NCI-H510A (cell line): ENCODE data around the gene B3GAT1.
"Not testable (repeated sequence)": the region's sequence is repeated elsewhere in the genome, so short reads cannot be mapped to it uniquely, and the experiment has no call there.

Experiments used
- DNase-seq: peaks from one replicate; lab custom pipeline; 2025; lab: John Stamatoyannopoulos, UW

Gene B3GAT1

GRCh38 chr11:134412203-134413042, at the start of gene B3GAT1:
B3GAT1 (minus strand) TSS chr11:134412242; CDS start chr11:134387659, 24,583 bp downstream.
- DNase-seq: no peak

DNA sequence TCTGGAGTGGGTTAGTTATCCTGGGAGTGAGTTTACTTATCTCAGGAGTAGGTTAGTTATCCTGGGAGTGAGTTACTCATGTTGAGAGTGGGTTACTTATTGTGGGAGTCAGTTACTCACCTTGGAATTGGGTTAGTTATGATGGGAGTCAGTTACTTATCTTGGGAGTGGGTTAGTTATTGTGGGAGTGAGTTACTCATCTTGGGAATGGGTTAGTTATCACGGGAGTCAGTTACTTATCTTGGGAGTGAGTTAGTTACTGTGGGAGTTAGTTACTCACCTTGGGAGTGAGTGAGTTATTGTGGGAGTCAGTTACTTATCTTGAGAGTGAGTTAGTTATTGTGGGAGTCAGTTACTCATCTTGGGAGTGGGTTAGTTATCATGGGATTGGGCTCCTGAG, 49.6 kb upstream of the B3GAT1 start:
- DNase-seq: no peak

DNA sequence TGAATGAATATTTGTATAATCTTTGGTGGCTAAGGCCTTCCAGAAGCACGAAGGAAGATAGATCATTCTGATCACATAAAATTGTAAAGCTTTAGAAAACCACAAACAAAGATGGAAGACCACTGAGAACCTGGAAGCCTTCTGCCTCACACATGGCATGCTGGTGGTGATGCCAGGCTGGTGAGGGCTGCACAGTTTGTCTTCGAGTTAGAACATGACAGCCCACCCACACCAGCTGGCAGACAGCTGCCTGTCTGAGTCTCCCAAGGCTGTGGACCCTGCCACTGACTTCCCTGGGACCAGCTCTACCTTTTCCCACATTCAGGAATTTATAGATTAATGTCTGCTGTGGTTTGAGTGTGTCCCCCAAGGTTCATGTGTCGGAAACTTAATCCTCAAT, 48.8 kb upstream of the B3GAT1 start:
- no peak for DNase-seq

GRCh38 chr11:134460062-134460561, 48.1 kb upstream of the B3GAT1 start:
- no peak for DNase-seq

GRCh38 chr11:134459246-134460061, 47.4 kb upstream of the B3GAT1 start:
- no peak for DNase-seq

- not testable (repeated sequence) for DNase-seq
Measured at GRCh38 chr11:134457411-134458007, 45.5 kb upstream of the B3GAT1 start.

- DNase-seq: no peak
Measured at GRCh38 chr11:134455516-134455915, 43.5 kb upstream of the B3GAT1 start.

DNA sequence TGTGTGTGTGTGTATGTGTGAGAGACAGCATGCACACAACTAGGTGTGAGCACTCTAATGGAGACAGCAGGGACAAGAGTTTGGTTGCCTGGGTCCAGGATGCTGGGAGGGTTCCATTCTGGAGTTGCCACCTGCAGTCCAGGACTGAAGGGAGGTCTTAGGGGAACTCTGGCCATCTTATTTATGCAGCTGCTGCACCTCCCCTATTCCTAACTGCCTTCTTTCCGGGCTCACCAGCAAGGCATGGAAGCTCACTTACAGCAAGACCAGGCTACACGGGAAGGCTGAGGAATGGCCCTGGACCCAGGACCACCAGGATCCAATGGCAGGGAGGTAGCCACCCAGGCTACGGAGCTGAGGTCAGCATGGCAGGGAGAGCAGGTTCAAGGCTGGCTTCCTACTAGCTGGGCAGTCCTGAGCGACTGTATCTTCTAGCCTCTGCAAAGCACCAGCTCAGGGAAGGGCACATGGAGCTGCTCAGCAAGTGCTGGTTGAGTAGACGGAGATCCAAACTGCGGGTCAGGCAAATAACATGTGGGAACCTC, 42.2 kb upstream of the B3GAT1 start:
- no peak for DNase-seq

DNA sequence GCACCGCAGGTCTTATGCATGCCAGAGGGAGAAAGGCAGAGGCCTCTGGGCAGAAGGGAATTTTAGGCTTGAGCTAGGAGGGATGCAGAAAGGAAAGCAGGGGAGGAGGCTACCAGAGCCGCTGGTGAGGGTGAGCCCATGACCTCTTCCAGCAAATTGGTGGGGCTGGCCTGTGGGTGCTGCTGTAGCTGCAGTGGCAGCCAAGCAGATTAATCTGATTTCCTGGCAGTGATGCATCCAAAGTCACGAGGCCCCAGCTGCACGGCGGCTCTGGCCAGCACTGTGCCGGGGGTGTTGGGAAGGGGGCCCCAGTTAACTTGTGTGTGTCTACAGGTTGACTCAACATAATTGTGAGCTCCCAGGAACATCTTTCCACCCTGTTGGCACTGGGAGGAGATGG, 41.4 kb upstream of the B3GAT1 start:
- DNase-seq: no peak

- no peak for DNase-seq
Measured at GRCh38 chr11:134452838-134453155, 40.8 kb upstream of the B3GAT1 start.

GRCh38 chr11:134452026-134452837, 40.2 kb upstream of the B3GAT1 start:
- DNase-seq: no peak

DNA sequence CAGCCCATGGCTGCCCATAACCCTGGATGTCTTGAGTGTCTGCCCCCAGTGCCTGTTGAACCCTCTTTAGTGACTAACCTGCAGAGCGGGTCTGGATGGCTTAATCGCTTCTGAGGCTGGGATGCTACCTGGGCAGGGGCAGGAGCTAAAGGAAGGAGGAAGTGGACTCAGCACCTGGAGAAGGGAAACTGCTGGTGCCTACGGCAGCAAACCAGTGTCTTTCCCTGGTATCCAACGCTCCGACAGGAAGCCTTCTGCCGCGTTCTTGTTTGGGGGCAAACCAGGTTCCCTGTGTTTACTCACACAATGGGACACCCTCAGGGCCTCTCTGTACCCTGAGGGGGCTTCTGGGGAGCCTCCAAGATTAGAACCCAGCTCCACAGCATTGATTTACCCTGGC, 38.1 kb upstream of the B3GAT1 start:
- no peak for DNase-seq

- no peak for DNase-seq
Measured at GRCh38 chr11:134449713-134450112, 37.7 kb upstream of the B3GAT1 start.

DNA sequence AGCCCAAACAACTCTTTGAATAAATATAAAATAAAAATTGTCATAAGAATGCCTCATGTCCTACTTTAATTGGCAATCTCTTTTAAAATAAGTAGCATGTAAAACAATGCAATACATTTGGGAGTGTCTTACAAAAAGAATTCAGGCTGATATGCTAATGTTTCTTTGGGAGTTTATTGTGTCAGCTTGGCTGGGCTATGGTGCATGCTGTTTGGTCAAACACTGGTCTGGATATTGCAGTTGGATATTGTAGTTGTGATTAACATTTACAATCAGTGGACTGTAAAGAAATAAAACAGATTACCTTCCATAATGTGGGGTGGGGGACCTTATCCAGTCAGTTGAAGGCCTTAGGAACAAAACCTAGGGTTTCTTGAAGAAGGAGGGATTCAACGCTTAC, 37.0 kb upstream of the B3GAT1 start:
- no peak for DNase-seq

DNA sequence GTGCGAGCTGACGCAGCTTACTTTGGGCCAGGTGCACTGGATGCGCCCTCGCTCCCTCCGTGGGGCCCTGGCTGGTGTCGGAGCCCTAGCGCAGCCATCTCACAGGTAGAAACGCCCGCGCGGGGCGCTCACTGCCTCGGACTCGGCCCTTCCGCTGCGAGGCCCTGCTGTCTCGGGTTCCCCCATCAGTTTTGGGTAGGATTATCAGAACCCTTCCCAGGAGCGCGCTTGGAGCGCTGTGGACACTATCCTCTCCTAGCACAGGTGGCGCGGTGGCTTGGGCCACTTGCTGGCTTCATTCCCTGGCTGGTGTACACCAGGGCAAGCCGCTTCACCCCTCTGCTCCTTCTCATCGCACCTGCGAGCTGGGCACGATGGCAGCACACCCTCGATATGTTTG, 35.7 kb upstream of the B3GAT1 start:
- DNase-seq: no peak

DNA sequence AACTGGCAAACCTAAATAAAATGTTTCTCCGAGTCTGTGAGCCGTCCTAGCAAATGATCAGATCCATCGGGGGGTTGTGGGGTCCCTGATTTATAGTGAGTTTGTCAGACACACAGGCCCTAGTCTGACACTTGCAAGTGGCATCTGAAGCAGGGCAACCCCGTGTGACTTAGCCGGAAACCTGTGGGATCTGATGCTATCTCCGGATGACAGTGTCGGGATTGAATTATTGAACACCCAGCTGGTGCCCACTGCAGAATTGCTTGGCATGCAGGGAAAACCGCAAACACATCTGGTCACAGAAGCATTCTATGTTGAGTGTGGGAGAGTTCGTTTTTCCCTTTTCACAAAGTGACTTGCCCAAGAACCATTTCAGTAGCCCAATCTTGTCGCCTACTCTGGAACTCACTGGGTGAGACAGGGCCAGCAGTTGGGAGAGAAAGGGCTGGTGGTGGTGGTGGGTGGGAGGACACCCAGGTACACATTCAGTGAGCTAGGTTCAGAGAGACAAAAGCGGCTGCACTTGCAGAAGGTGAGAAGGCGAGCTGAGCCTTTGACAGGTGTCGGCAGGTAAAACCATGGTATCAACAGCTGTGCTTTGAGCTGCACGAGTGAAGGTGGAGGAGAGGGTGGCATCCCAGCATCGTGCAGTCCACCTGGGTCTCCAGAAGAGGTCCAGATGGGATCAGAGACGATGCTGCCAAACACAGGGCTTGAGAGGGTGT, 33.7 kb upstream of the B3GAT1 start:
- no peak for DNase-seq

GRCh38 chr11:134444160-134445108, 32.4 kb upstream of the B3GAT1 start:
- DNase-seq: not testable (repeated sequence)

- no peak for DNase-seq
Measured at GRCh38 chr11:134443246-134443645, 31.2 kb upstream of the B3GAT1 start.

GRCh38 chr11:134442246-134442645, 30.2 kb upstream of the B3GAT1 start:
- DNase-seq: no peak

GRCh38 chr11:134441706-134442105, 29.7 kb upstream of the B3GAT1 start:
- DNase-seq: no peak
